Measurements from ENCODE around the gene GAS2L1.

The GAS2L1 gene

DNA sequence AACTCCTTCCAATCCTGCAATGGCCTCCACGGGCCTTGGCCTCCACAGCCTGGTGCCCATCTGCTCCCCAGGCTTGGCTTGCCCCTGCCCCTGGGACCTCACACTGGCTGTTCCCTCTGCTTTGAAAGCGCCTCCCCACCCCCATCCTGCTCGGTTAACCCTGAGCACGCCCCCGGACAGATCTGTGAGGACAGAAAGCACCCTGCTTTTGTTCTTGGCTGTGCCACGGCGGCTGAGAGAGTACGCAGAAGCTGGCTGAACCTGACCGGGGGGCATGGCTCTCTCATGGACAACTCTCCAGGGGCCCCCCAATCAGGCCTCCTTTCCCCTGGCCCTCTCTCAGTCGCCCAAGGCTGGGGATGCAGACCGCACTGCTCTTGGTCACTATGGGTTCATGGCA, 29.2 kb downstream of the GAS2L1 start:
- Histone ChIP-seq H3K36me3 (peaks cover 66% of the 10 kb centered on the region), H3K27me3 (ENCODE audit: insufficient read depth, low read depth, severe bottlenecking) (no peaks in the 10 kb centered on the region), H3K9me3 (ENCODE audit: severe bottlenecking) (no peaks in the 10 kb centered on the region), H3K4me3 (ENCODE audit: low read depth, low read length) (no peak overlapping the region), H3K27ac (no peak overlapping the region)
- no peak for DNase-seq
- TF ChIP-seq, protein P1, sequence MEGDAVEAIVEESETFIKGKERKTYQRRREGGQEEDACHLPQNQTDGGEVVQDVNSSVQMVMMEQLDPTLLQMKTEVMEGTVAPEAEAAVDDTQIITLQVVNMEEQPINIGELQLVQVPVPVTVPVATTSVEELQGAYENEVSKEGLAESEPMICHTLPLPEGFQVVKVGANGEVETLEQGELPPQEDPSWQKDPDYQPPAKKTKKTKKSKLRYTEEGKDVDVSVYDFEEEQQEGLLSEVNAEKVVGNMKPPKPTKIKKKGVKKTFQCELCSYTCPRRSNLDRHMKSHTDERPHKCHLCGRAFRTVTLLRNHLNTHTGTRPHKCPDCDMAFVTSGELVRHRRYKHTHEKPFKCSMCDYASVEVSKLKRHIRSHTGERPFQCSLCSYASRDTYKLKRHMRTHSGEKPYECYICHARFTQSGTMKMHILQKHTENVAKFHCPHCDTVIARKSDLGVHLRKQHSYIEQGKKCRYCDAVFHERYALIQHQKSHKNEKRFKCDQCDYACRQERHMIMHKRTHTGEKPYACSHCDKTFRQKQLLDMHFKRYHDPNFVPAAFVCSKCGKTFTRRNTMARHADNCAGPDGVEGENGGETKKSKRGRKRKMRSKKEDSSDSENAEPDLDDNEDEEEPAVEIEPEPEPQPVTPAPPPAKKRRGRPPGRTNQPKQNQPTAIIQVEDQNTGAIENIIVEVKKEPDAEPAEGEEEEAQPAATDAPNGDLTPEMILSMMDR (IDR thresholded peaks at IDR 0.05; ENCODE audit: low read depth, low read length): no peak

DNA sequence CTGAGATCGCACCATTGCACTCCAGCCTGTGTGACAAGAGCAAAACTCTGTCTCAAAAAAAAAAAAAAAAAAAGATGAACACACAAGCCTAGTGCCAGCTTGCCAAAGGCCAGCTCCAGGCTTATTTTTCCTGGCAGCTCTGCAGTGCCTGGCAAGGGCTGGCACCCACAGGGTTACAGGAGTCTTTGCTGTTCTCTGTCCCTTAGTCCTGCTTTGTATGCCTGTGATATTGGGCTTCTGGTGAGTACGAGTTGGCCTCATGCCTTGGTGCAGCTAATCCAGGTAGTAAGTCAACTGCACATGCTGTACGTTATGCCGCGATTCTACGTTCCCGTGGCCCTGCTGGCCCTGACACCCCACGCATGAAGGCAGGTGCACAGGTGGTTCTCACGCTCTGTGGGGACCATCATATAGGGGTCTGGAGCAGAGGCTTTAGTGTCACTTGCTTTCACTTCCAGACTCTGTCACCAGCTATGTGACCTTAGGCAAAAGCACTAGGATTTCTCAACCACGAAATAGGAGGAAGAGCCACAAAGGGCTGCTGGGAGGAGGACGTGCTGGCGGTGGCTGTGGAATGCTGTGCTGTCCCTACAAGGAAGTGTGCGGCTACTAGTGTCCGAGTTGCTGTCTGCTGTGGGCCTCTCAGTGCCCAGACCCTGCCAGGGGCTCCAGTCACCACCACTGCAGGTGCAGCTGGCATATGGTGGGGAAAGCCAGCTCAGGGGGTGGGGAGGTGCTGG, 30.5 kb downstream of the GAS2L1 start:
- DNase-seq: no peak
- Histone ChIP-seq H3K4me3 (ENCODE audit: low read depth, low read length) (no peak overlapping the region), H3K27me3 (ENCODE audit: insufficient read depth, low read depth, severe bottlenecking) (no peaks in the 10 kb centered on the region), H3K9me3 (ENCODE audit: severe bottlenecking) (no peaks in the 10 kb centered on the region), H3K27ac (no peak overlapping the region), H3K36me3 (peaks cover 68% of the 10 kb centered on the region)
- TF ChIP-seq, protein P1 (IDR thresholded peaks at IDR 0.05; ENCODE audit: low read depth, low read length): no peak

DNA sequence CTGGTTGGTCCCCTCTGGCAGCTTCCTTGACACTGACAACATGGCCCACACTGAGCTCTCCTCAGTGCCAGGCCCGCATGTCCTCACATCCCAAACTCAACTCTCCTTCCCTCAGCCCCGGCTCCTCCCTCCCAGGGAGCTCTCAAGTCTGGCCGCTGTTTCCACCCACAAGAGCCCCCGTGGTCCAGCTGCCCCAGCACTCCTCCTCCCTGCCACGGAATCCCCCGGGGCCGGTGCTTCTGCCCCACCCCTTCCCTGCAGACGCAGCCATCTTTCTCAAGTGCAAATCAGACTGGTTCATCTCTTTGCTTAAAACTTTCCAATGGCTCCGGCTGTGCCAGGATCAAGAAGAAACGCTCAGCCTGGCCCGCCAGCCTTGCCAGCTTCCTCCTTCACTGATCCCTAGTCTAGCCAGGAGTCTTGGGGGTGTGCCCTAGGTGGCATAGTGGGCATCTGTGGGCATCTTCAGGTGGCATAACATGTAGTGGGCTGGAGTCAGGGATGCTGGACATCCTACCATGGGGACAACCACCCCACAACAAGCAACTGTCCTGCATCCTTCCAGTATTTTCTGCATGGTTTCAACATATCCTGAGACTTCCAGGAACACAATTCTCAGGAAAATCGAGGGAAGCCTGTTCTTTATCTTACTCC, 31.3 kb downstream of the GAS2L1 start:
- TF ChIP-seq, protein P1 (IDR thresholded peaks at IDR 0.05; ENCODE audit: low read depth, low read length): no peak
- no peak overlapping the region for H3K27ac ChIP-seq
- no peak overlapping the region for H3K4me3 ChIP-seq (ENCODE audit: low read depth, low read length)
- peaks cover 76% of the 10 kb centered on the region for H3K36me3 ChIP-seq
- no peak for DNase-seq
- no peaks in the 10 kb centered on the region for H3K27me3 ChIP-seq (ENCODE audit: insufficient read depth, low read depth, severe bottlenecking)
- H3K9me3 ChIP-seq (ENCODE audit: severe bottlenecking): no peaks in the 10 kb centered on the region

DNA sequence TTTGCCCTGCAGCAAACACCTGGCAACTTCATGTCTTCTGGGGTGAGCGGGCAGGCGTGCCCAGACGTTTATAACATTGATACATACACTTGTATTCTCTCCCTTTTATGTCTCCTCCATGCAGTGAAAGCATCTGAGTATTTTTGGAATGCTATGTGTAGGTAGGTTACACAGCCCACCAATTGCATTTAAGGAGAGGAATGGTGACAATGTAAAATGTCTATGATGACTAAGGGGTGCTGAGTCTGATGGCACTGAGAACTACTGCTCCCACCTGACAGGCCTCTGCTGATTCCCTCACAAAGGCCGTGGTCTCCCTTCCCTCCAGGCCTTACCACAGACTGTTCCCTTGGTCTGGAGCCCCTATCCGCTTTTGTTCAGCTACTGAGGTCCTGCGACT, 31.9 kb downstream of the GAS2L1 start:
- H3K36me3 ChIP-seq: peaks cover 75% of the 10 kb centered on the region
- no peak overlapping the region for H3K27ac ChIP-seq
- TF ChIP-seq, protein P1 (IDR thresholded peaks at IDR 0.05; ENCODE audit: low read depth, low read length): no peak
- no peaks in the 10 kb centered on the region for H3K9me3 ChIP-seq (ENCODE audit: severe bottlenecking)
- H3K4me3 ChIP-seq (ENCODE audit: low read depth, low read length): no peak overlapping the region
- H3K27me3 ChIP-seq (ENCODE audit: insufficient read depth, low read depth, severe bottlenecking): no peaks in the 10 kb centered on the region
- no peak for DNase-seq

DNA sequence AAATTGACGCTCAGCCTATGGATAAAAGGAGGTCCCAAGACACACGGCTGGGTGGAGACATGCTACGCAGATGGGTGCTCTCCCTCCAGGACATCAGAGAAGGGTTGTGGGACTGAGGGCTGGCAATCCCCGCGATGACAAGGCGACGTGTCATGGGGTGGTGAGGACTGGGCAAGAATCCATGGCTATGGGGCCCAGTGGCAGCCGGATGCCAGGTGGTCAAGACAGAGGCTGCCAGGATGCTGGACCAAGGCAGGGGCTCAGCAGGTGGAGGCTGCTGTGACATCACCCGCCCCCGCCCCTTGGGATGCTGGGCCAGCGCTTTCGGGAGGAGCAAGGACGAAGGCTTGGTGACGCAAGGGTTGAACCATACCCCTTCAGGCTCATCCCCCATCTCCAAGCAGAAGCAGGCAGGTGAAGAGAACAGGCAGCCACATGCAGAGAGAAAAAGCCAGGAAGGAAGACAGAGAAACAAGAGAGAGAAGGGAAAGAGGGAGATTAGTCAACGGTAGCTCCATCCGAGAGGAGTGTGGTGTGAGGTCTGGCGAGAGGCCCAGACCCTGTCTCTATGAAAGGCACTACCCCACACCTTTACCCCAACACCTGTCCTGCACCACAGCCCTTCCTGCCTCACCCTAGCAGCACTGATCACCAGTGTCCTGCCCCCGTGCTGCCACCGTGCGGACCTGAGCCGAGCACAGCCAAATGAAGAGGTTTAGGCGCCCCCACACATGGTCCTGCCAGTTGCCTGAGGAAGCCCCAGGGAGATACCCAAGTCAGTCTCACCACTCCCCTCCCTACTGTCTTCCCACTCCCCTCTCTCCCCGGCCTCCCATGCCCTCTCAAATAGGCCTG, 33.2 kb downstream of the GAS2L1 start:
- Histone ChIP-seq H3K36me3 (peaks cover 67% of the 10 kb centered on the region), H3K4me3 (ENCODE audit: low read depth, low read length) (no peak overlapping the region), H3K27me3 (ENCODE audit: insufficient read depth, low read depth, severe bottlenecking) (no peaks in the 10 kb centered on the region), H3K27ac (no peak overlapping the region), H3K9me3 (ENCODE audit: severe bottlenecking) (no peaks in the 10 kb centered on the region)
- no peak for DNase-seq
- TF ChIP-seq, protein P1 (IDR thresholded peaks at IDR 0.05; ENCODE audit: low read depth, low read length): no peak

Measured in WERI-Rb-1 (cell line).